COLO668 (cell line): ENCODE measurements around the gene BUB1B.

Experiments
- DNase-seq: peaks from one replicate; lab custom pipeline; 2025; ENCODE audit not compliant: unreplicated experiment; lab: John Stamatoyannopoulos, UW

BUB1B gene

DNA sequence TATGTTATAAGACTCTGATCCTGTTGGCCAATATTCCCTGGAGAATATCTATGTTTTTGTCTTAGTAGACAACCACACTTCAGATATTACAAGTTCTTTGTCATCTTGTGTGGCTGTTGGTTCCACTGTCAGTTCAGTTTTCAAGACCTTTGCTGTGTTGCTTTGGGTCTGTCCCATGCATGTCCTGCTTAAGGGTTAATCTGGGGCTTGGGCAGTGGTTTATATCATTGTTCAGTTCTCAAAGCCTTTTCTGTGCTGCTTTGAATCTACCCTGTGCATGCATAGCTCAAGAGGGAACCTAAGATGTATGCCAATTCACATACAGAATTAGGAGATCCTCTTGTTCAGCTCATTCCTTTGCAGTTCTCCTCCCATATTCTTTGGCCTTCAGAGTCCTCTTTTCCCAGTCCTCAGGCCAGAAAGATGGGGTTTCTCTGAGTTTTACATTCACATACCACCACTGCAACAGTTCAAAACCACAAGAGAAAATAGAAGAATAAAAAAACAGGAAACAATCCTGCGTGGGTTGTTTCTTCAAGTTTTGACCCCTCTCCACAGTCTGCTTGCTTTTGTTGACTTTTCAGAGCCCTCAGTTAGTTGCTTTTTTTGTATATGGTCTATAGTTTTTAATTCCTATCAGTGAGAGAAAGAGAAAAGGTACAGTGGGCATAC, 21.6 kb downstream of the BUB1B start:
- DNase-seq = no peak

DNA sequence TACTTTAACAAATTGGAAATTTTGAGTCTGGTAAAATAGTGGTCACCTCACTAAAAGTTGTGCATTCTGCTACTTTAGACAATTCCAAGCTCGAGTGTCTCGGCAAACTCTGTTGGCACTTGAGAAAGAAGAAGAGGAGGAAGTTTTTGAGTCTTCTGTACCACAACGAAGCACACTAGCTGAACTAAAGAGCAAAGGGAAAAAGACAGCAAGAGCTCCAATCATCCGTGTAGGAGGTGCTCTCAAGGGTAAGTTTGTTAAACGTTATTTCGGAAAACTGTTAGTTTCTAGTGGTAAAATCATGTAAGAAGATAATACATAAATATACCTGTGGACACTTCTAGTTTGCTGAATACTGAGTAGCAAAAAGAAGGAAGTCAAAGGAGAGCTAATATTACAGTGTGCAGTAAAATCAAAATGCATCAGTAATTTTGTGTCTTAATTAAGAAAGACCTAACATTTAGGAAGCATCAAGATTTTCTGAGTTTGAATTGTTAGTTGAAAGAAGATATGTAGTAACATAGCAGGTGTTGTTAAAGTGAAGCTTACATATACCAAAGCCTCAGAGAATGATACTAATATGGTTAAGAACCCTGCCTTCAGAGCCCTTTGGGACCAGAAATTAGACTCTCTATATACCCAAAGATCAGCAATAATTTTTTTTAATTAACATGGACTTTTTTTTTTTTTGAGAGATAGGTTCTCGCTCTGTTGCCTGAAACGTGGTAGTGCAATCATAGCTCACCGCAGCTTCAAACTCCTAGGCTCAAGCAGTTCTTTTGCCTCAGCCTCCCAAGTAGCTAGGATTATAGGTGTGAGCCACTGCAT, 23.0 kb downstream of the BUB1B start:
- no peak for DNase-seq

DNA sequence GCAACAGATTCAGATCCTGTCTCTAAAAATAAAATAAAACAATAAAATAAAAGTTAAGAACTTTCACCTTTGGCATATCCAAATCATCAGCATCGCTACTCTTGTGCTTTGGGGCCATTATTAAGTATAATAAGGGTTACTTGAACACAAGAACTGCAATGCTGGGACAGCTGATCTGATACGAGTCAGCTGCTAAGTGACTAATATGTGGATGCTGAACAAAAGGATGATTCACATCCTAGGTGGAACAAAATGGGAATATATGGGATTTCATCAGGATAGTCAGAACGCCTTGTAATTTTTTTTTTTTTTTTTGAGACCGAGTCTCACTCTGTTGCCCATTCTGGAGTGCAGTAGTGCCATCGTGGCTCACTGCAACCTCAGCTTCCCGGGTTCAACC, 29.7 kb downstream of the BUB1B start:
- DNase-seq = no peak

DNA sequence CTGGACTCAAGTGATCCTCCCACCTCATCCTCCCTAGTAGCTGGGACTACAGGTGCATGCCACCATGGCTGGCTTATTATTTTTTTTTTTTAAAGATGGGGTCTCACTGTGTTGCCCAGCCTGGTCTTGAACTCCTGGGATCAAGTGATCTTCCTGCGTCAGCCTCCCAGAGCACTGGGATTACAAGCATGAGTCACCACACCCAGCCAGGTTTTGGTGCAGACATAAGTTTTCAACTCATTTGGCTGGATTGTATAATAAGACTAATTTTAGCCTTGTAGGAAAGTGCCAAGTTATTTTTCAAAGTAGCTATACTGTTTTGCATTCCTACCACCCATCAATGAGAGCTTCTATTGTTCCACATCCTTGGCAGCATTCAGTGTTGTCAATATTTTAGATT, 32.1 kb downstream of the BUB1B start:
- DNase-seq = no peak

DNA sequence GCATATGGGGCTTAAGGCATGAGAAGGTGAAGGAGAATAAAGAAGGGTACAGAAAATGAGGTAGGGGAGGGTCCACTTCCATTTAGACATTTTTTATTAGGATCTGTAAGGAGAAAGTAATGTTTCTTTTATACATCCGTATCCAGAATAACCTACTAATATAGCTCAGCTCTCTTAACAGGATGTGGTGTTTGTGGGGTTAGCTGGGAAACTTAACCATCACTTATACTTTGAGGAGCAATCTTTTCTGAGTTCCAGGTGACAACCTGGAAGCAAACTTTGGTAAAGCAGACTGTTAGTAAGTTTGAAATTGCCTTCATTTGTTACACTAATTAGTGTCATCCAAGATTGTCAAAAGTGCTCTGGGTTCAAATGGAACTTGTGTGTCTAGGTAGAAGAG, 36.6 kb downstream of the BUB1B start:
- DNase-seq = no peak

DNA sequence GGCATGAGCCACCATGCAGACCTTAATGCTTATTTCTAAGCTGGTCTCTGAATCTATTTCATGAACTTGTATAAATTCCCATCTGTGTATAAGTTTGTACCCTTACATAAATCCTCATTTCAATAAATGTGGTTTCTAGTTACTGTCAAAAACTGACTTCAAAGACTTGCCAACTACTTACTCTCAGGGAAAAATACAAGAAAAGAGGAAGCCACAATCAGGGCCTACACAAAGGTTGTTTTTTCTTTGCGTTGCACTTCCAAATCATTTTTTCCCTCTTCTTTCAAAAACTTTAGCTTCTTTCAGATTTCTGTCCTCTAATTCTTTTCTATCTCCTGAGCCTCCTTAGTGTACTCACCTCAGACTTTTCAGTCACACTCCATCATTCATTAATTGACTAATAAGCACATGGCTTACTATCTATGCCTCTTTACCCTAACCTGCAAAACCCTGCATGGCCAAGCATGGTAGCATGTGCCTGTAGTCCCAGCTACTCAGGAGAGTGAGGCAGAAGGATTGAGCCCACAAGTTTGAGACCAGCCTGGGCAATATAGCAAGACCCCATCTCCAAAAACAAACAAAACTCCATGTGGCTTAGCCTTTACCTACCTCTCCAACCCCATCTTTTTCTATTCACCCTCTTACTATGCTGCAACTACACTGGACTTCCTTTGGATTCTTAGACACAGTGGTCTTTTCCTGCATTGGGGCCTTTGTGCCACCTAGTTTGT, 37.7 kb downstream of the BUB1B start:
- DNase-seq = no peak

DNA sequence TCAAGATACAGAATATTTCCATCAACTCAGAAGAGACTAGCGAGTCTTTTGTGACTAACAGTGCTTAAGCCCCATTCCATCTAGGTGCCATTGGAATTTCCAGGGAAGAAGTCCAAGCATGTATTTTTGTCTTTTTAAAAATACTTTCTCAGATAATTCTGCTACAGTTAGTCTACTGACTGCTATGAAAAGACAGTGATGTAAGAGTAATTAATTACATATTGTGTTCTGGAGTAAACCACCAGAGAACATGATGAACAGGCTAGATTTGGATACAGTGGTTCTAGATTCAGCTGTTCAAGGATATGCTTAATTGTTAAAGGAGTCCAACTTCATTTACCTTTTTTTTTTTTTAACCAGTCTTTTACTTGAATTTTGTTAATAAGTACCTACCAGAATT, 43.2 kb downstream of the BUB1B start:
- no peak for DNase-seq

DNA sequence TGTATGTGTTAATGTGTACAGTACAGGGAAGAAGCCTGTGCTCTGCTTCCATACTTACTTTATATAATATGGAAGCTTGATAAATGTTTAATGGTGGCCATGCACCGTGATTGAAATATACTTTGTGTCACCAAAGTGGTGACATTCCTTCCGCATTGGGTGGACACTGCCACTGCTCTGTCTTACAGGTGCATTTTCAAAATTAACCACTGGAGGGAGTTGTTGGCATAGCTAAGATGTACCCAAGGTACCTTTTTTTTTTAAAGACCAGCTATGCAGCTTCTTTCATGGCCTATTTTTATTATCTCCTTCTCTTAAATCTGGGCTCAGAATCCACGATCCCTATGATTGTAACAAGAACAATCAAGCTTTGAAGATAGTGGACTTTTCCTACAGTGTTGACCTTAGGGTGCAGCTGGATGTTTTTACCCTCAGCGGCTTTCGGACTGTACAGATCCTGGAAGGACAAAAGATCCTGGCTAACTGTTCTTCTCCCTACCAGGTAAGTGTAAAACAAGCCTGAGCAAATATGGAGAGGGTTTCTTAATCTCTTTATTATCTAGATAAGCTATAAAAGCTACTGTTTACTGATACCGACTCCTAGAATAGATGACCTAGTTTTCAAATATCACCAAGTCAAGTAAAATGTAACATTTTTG, 56.4 kb downstream of the BUB1B start:
- peak; percentile 31 for DNase-seq

DNA sequence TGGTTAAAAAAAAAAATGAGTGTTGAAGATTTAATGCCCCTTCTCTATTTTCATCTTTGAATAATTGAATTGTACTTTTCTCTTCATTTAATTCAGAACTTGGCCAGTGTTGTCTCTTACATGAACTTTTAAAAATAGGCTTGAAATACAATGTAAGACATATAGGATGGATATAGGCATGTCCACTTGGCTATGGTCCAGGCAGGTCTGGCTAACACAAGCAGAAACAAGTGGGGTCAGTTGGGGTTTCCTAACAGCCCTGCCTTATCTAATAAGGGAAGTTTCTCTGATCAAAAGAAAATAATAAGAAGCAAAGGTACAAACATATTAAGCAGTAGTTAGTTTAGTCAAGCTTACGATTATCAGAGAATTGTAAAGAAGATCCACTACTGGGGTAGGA, 58.9 kb downstream of the BUB1B start:
- DNase-seq = no peak

DNA sequence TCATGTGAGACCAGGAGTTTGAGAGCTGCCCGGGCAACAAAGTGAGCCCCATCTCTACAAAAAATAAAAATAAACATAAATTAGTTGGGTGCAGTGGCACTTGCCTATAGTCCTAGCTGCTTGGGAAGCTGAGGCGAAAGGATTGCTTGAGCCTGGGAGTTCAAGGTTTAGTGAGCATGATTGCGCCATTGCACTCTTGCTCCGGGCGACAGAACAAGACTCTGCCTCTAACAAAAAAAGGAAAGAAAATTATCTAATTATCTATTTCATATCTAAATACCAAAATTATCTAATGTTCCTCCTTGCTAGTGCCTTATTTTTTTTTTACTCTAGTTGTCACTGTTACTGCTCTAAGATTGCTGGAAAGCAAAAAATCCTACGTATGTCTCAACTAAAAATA, 61.3 kb downstream of the BUB1B start:
- DNase-seq = no peak

DNA sequence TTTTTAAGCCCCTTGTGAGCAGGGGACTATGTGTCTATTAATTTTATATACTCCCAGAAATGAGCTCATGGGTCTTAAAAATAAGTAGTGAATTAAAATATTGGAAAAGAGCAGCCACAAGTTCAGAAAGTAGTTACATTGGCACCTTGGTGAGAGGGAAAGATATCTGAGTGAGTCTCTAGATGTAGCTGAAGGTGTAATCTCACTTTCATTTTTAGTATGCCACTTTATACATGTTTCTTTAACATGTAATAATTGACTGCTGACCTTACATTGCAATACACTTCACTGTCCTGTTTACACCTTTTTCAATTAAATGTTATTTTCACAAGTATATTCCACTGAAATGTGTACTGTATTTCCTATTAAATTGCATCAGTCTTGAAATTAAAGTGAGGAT, 65.9 kb downstream of the BUB1B start:
- DNase-seq = no peak

DNA sequence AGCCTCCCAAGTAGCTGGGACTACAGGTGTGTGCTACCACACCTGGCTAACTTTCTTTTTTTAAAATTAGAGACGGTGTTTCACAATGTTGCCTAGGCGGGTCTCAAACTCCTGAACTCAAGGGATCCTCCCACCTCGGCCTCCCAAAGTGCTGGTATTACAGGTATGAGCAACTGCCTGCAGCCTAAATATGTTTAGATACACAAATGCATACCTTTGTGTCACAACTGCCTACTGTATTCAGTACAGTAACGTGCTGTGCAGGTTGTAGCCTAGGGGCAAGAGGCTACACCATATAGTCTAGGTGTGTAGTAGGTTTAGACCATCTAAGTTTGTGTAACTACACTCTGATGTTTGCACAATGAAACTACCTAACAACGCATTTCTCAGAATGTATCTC, 68.4 kb downstream of the BUB1B start:
- no peak for DNase-seq

DNA sequence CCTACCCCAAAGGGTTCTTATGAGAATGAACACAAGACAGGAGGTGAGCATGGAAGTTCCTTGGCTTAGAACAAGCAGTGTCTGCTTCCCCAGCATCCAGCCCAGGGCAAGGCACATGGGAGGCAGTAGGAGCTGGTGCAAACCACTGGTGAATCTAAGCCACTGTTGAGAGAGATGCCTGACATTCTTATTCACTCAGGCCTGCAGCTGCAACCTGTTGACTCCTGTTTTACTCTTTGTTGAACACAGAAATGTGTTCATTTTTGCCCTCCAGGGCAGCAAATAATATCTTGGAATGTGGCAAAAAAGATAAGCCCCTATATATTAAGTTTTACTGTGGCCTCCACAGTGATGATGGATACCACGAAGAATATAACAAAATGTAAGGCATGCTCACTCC, 69.1 kb downstream of the BUB1B start:
- no peak for DNase-seq

DNA sequence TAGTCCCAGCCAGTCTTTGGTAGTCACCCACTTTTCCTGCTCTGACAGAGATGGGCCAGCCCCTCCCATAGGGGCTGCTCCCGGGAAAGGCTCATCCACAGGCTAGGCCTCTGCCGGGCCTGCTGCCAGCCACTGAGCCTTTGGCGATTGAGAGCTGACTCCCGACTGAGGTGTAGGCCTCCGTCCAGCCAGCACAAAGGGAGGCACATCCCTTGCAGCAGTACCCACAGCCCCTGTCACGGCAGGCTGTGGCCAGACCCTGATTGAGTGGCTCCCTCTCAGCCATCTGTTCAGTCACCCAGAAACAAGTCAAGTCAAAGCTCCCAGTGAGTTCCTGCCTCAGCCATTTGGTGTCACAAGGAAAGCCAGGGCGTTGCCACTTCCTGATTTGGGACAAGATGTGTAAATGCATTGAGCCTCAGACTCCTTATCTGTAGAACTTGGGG, 71.8 kb downstream of the BUB1B start:
- DNase-seq = no peak

DNA sequence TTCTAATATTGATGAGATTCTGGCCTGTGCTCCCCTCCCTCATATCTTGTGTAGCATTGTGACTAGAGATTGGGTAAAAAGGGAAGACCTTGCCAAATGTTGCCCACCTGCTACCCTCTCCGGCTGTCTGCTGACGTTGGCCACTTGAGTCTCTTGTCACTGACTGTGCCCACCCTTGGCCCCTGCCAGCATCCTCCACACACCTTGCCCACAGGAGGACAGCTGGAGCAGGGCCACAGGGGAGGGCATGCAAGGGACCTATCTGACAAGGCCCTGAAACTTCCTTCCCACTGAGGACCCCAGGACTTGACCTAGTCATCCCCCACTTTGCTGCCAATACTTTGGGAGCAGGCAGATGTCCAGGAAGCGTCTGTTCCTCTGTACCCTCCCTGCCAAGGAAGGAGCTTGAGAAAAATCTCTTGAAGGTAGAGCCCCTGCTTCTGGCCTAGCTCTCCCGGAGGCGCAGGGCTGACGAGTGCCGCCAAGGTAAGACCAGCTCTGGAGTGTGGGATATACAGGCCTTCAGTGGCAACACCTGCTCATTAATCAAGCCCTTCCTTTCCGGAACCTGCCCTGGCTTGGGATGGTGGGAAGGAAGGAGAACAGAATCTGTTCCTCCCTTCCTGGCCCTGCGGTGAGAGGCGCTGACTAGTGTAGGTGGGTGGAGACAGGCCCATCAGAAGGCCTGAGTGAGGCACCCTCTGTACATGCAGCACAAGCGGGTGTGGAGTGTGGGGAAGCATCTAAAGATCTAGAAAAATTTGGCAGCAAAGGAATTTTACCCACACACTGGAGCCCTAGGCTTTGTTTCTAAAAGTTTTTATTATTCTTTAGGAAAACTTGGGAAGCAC, 73.1 kb downstream of the BUB1B start:
- no peak for DNase-seq

DNA sequence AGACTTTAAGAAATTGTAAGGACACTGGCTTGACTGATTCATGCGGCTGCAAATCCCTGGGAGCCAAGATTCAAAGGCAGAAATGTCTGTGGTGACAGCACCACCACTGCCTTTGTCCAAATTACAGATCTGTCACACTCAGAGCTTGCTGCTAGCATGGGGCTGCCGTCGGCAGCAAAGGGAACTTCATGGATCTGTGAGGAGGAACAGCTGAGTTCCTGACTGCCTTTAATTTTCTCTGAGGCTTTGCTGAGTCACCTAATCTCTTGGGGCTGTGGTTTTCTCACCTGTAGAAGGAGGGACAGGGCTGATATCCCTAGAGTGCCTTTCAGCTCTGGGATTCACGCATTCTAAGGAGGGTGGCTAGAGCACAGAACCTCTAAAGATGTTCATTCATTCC, 73.9 kb downstream of the BUB1B start:
- no peak for DNase-seq

DNA sequence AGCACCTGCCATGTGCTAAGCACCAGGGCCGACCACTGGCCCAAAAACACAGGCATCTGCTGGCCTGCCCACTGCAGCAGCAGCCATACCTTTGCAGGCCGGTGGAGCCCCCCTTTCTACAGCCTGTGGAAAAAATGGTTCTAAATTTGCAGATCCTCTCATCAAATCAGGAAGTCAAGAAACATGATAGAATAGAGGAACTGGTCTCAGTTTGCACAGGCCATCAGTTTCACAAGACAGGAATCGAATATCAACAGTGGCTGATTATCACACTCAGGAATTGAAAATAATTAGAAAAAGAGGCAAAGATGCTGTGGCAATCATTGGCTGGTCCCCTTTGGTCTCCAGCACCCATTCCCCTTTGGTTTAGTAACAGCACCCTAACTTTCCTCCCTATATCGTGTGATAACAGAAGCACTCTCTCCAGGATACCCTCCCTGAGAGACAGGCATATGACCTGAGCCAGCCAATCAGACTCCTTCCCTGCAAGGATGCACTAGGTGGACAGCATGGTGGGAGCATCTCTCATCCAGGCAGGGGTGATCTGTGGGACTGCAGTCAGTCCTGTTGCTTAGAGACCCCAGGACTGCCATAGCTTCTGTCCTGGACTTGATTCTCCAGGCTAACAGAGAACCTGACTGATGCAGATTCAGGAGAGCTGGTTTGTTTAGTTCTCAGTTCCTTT, 74.5 kb downstream of the BUB1B start:
- no peak for DNase-seq

DNA sequence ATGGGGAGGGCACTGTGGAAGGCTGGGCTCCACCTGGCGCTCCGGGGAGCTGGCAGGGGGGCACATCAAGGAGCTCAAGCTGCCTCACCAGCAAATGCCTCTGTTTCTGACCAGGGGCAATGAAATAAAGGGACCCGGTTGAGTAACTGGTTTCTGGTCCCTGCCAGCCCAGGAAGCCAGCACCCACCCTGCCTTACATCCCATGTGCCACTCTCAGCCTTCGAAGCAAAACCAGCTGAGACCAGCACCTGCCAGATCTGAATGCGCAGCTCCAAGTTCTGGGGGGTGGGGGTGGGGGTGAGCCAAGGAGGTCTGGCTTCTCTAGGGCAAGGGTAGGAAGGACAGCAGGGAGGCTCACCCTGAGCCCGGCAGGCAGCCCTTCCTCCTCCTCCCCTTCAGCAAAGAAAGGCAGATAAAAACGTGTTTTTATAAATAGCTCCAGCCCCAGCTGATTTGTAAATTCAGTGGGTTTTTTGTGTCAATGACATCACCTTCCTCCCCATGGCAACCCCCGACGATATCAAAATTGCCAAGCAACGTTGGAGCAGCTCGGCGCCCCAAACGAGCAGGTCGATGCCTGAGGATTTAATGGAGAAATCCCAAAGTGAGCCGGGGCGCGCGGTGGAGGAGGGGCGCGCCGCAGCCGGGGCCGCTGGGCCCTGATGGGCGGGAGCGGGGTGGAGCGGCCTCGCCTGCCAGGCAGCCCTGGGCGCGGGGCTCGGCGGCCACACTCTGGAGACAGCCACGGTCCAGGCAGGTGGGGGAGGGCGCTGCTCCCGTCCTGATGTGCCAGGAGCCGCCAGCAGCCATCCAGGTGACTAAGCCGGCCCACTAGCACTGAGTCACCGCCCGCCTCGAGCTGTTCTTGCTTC, 77.9 kb downstream of the BUB1B start, which contains the start of gene PAK6:
Gene PAK6 (plus strand): TSS at position 532 of the 872 bp plus-strand sequence. CDS start 25,723 bp downstream, outside the sequence.
- DNase-seq = peak; percentile 85

DNA sequence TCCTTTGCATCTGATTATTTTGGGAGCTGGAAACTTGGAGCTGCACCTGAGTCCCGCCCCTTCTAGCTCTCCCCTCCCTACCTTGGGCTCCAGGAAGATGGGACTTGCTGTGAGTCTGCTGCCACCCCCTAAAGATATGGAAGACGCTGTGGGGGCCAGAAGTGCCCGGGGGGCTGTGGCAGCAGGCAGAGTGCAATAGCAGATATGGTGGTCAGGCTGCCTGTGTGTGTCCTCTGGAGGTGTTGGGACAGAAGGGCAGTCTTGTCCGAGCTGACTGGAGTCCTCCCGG, 78.5 kb downstream of the BUB1B start:
- no peak for DNase-seq
